NCI-H1105 (cell line): ENCODE data around the gene TLR4.

Experiments used
- DNase-seq: peaks from one replicate; lab custom pipeline; 2025; lab: John Stamatoyannopoulos, UW

The TLR4 gene

GRCh38 chr9:117714282-117714681 is 10.1 kb downstream of the TLR4 start:
- no peak for DNase-seq

GRCh38 chr9:117715411-117715989 is 11.3 kb downstream of the TLR4 start:
- DNase-seq = no peak

GRCh38 chr9:117718085-117718484 is 13.9 kb downstream of the TLR4 start:
- no peak for DNase-seq

GRCh38 chr9:117718701-117719100 is 14.5 kb downstream of the TLR4 start:
- no peak for DNase-seq

GRCh38 chr9:117719161-117719920 is 15.1 kb downstream of the TLR4 start:
- no peak for DNase-seq

- no peak for DNase-seq
Observed at GRCh38 chr9:117720066-117720465, 15.9 kb downstream of the TLR4 start.

GRCh38 chr9:117720555-117720954 is 16.4 kb downstream of the TLR4 start:
- DNase-seq = no peak

- no peak for DNase-seq
Observed at GRCh38 chr9:117720987-117721386, 16.8 kb downstream of the TLR4 start.

- DNase-seq = no peak
Observed at GRCh38 chr9:117722108-117722761, 18.0 kb downstream of the TLR4 start.

- DNase-seq = no peak
Observed at GRCh38 chr9:117723986-117724625, 19.9 kb downstream of the TLR4 start.

GRCh38 chr9:117725426-117725887 is 21.3 kb downstream of the TLR4 start:
- DNase-seq = no peak

- DNase-seq = no peak
Observed at GRCh38 chr9:117729375-117729774, 25.2 kb downstream of the TLR4 start.

- DNase-seq = no peak
Observed at GRCh38 chr9:117732494-117732893, 28.3 kb downstream of the TLR4 start.

GRCh38 chr9:117733465-117733864 is 29.3 kb downstream of the TLR4 start:
- DNase-seq = no peak

GRCh38 chr9:117734082-117734481 is 29.9 kb downstream of the TLR4 start:
- DNase-seq = no peak

- no peak for DNase-seq
Observed at GRCh38 chr9:117734523-117735314, 30.5 kb downstream of the TLR4 start.

- DNase-seq = no peak
Observed at GRCh38 chr9:117737721-117738226, 33.6 kb downstream of the TLR4 start.

GRCh38 chr9:117739206-117739605 is 35.0 kb downstream of the TLR4 start:
- no peak for DNase-seq

GRCh38 chr9:117739624-117740347 is 35.6 kb downstream of the TLR4 start:
- no peak for DNase-seq

GRCh38 chr9:117742131-117742530 is 37.9 kb downstream of the TLR4 start:
- DNase-seq = no peak

GRCh38 chr9:117744369-117744768 is 40.2 kb downstream of the TLR4 start:
- no peak for DNase-seq
